ENCODE measurements around the gene RAX2. TPM values are rescaled to one million over a fixed set of nuclear protein-coding genes. Genes with fewer than 3 reads are reported as not detected.

The RAX2 gene
- total RNA-seq, 4 donors from 2014 or later: not detected

DNA sequence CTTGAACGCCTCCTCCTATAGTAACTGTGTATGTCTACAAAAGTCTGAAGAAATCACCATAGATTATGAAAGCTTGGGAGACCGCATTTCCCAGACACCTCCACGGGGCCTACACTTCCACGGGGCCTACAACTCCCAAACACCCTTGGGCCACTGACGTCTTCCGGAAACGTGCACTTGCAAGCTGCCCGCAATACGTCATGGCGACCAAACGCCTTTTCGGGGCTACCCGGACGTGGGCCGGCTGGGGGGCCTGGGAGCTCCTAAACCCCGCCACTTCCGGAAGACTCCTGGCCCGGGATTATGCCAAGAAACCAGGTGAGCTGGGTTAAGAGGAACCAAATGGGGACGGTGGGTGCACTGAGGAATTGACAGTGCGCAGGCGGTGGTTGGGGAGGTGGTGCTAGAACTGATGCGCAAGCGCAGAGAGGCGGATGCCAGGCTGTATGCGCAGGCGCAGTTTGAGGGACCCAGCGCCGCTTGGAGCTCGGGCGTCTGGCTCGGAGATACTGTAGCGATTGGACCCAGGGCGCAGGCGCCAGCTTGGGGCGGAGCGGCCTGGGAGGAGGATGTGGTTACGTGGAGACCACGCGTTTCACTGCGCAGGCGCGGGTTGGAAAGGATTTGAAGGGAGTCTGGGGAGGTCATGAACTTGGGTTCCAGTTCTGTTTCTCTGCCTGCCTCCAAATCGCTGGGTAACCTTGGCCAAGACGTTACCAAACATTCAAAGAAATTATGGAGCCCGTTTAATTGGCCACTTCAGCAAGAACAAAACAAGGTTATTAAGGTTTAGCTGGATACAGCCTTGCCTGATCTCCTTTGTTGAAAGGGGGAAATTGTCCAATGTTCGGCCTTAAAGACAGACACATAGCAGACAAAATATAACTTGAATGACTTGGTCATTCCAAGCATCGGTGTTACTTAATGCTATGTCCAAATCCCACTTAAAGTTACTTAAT lies 9.2 kb downstream of the RAX2 start, which contains the start of gene MRPL54:
Gene MRPL54, plus strand, starts transcription at position 182 of the 959 bp plus-strand sequence. Its CDS starts 19 bp downstream, at position 201.
- Histone ChIP-seq H3K36me3 (peaks cover 28 to 52% (median 49%) of the 10 kb centered on the region in 4 donors), H3K4me1 (peaks cover 30 to 50% (median 48%) of the 10 kb centered on the region in 4 donors), H3K4me3 (peak within 1 kb of the TSS; percentile 72 to 83 (median 77)), H3K27ac (replicated peaks in 1 of 4) (peak within 1 kb of the TSS; percentile 94 to 99 (median 96)), H3K27me3 (no peaks in the 10 kb centered on the region), H3K9me3 (no peaks in the 10 kb centered on the region)
- intact Hi-C loops (cut with DNase I): loop anchor here (10.0 kb wide), 1 partner anchor 212 kb away; the partner anchor contains the start of gene DAPK3
- peak; percentile 99 for DNase-seq (ENCODE audit: extremely low spot score)
- TF ChIP-seq, protein P1, sequence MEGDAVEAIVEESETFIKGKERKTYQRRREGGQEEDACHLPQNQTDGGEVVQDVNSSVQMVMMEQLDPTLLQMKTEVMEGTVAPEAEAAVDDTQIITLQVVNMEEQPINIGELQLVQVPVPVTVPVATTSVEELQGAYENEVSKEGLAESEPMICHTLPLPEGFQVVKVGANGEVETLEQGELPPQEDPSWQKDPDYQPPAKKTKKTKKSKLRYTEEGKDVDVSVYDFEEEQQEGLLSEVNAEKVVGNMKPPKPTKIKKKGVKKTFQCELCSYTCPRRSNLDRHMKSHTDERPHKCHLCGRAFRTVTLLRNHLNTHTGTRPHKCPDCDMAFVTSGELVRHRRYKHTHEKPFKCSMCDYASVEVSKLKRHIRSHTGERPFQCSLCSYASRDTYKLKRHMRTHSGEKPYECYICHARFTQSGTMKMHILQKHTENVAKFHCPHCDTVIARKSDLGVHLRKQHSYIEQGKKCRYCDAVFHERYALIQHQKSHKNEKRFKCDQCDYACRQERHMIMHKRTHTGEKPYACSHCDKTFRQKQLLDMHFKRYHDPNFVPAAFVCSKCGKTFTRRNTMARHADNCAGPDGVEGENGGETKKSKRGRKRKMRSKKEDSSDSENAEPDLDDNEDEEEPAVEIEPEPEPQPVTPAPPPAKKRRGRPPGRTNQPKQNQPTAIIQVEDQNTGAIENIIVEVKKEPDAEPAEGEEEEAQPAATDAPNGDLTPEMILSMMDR (IDR thresholded peaks at IDR 0.05): peak in 1 of 3 experiments; percentile 14
- TF ChIP-seq POLR2A (IDR thresholded peaks at IDR 0.05; ENCODE audit: low read depth) (peak; percentile 53), EP300 (IDR thresholded peaks at IDR 0.05) (peak; percentile 17), POLR2AphosphoS5 (IDR thresholded peaks at IDR 0.05) (peak; percentile 89 to 95)
- WGBS: 7% methylated on average over 28 of the region's 47 CpGs

GRCh38 chr19:3762130-3762473 lies 9.9 kb downstream of the RAX2 start:
- H3K27ac ChIP-seq (replicated peaks in 1 of 4): peak overlapping the region; percentile 94 to 99 (median 96)
- peaks cover 21 to 52% (median 49%) of the 10 kb centered on the region in 4 donors for H3K36me3 ChIP-seq
- TF ChIP-seq POLR2A (IDR thresholded peaks at IDR 0.05; ENCODE audit: low read depth): no peak
- TF ChIP-seq, protein P1 (IDR thresholded peaks at IDR 0.05): no peak
- TF ChIP-seq POLR2AphosphoS5 (IDR thresholded peaks at IDR 0.05): no peak
- TF ChIP-seq EP300 (IDR thresholded peaks at IDR 0.05): no peak
- intact Hi-C loops (cut with DNase I): loop anchor here (10.0 kb wide), 1 partner anchor 213 kb away; the partner anchor contains the start of gene DAPK3
- H3K27me3 ChIP-seq: no peaks in the 10 kb centered on the region
- no peaks in the 10 kb centered on the region for H3K9me3 ChIP-seq
- peak overlapping the region in 3 of 4 donors; percentile 68 to 78 (median 73) for H3K4me3 ChIP-seq
- WGBS: 38% methylated on average over 1 of the region's 1 CpG
- DNase-seq (ENCODE audit: extremely low spot score): no peak
- H3K4me1 ChIP-seq: peaks cover 30 to 50% (median 48%) of the 10 kb centered on the region in 4 donors

GRCh38 chr19:3761382-3762129 lies 10.5 kb downstream of the RAX2 start, which contains the start of gene APBA3:
APBA3 (minus strand) TSS chr19:3761692; CDS start chr19:3760264, 1,428 bp downstream.
- 11% methylated on average over 12 of the region's 45 CpGs for whole genome bisulfite sequencing
- no peaks in the 10 kb centered on the region for H3K9me3 ChIP-seq
- TF ChIP-seq, protein P1 (IDR thresholded peaks at IDR 0.05): peak; percentile 71 to 84 (median 74)
- TF ChIP-seq POLR2AphosphoS5 (IDR thresholded peaks at IDR 0.05): peak; percentile 93 to 96
- no peak for TF ChIP-seq EP300 (IDR thresholded peaks at IDR 0.05)
- TF ChIP-seq POLR2A (IDR thresholded peaks at IDR 0.05; ENCODE audit: low read depth): peak; percentile 64
- no peaks in the 10 kb centered on the region for H3K27me3 ChIP-seq
- H3K4me3 ChIP-seq: peak within 1 kb of the TSS; percentile 72 to 83 (median 77)
- peaks cover 16 to 49% (median 46%) of the 10 kb centered on the region in 4 donors for H3K36me3 ChIP-seq
- H3K4me1 ChIP-seq: peaks cover 30 to 50% (median 48%) of the 10 kb centered on the region in 4 donors
- intact Hi-C loops (cut with DNase I): loop anchor here (10.0 kb wide), 1 partner anchor 213 kb away; the partner anchor contains the start of gene DAPK3
- peak within 1 kb of the TSS; percentile 94 to 99 (median 96) for H3K27ac ChIP-seq (replicated peaks in 1 of 4)
- DNase-seq (ENCODE audit: extremely low spot score): peak; percentile 97

DNA sequence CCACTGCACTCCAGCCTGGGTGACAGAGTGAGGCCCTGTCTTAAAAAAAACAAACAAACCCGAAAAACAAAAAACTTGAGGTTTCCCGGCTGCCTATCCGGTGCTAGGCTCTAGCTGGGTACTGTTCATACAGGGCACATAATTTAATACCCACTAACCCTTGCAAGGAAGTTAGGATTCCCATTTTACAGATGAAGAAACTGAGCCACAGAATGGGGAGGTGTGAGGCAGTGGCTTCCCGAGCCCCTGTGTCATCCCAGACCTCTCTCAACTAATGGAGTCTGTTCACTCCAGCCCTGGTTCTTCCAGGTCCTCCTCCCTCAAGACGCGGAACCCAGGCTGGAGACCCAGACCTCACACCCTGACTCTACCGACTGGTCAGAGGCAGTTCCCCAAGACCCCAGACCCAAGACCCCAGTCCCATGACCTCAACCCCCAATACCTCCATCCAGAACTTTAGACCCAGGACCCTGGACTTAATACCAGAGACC lies 11.1 kb downstream of the RAX2 start:
- Histone ChIP-seq H3K4me1 (peaks cover 30 to 50% (median 48%) of the 10 kb centered on the region in 4 donors), H3K36me3 (peaks cover 9 to 49% (median 40%) of the 10 kb centered on the region in 4 donors), H3K9me3 (no peaks in the 10 kb centered on the region), H3K27ac (replicated peaks in 1 of 4) (peak overlapping the region; percentile 94 to 99 (median 96)), H3K4me3 (peak overlapping the region; percentile 66 to 83 (median 75)), H3K27me3 (no peaks in the 10 kb centered on the region)
- 31% methylated on average over 7 of the region's 7 CpGs for WGBS
- TF ChIP-seq POLR2AphosphoS5 (IDR thresholded peaks at IDR 0.05): no peak
- TF ChIP-seq, protein P1 (IDR thresholded peaks at IDR 0.05): no peak
- TF ChIP-seq POLR2A (IDR thresholded peaks at IDR 0.05; ENCODE audit: low read depth): no peak
- TF ChIP-seq EP300 (IDR thresholded peaks at IDR 0.05): no peak
- intact Hi-C loops (cut with DNase I): loop anchor here (10.0 kb wide), 1 partner anchor 214 kb away; the partner anchor contains the start of gene DAPK3
- DNase-seq (ENCODE audit: extremely low spot score): no peak
